Right lobe of liver (tissue), 4 donors: ENCODE data around the gene TMEM81.

Experiments used
- POLR2A ChIP-seq: fragments of 450-650 bp; IDR thresholded peaks from one replicate; pipeline ENCODE4 v1.6.1; 2017; ENCODE audit warnings: antibody characterized with exemption, mild to moderate bottlenecking
- TF ChIP-seq, protein P1 (sequence below), 4 donors: fragments of 200-600 bp in 3 of 4; fragments of 450-650 bp in 1 of 4; IDR thresholded peaks; one replicate each; pipeline versions ENCODE4 v1.5.1 to v1.8.0; 2016 to 2022; ENCODE audit warnings: antibody characterized with exemption in 4 of 4, mild to moderate bottlenecking in 2 of 4
- donor health status: DM: no; HTN: no; CAD: no.
- donor health status: DM: no; HTN: no; CAD: no.
- donor health status: DM: no; HTN: yes; CAD: no.

DNA sequence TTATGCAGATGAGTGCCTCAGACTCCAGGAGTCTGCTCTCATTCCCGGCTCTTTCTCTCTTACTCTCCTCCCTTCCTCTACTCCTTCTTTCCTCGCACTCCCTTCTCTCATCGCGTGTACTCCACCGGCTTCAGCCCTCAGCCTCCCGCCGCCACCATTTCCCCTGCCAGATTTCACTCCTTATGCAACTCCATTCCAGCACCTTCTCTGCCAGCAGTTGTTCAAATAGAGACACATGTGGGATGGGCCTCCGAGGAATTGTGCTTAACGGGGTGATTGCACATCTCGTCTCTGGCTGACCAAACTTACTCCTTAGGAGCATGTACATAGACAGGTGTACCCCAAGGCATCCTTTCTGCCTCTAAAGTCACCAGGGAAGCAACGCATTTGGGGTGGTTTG, 39.1 kb downstream of the TMEM81 start:
- TF ChIP-seq, protein P1, sequence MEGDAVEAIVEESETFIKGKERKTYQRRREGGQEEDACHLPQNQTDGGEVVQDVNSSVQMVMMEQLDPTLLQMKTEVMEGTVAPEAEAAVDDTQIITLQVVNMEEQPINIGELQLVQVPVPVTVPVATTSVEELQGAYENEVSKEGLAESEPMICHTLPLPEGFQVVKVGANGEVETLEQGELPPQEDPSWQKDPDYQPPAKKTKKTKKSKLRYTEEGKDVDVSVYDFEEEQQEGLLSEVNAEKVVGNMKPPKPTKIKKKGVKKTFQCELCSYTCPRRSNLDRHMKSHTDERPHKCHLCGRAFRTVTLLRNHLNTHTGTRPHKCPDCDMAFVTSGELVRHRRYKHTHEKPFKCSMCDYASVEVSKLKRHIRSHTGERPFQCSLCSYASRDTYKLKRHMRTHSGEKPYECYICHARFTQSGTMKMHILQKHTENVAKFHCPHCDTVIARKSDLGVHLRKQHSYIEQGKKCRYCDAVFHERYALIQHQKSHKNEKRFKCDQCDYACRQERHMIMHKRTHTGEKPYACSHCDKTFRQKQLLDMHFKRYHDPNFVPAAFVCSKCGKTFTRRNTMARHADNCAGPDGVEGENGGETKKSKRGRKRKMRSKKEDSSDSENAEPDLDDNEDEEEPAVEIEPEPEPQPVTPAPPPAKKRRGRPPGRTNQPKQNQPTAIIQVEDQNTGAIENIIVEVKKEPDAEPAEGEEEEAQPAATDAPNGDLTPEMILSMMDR (IDR thresholded peaks at IDR 0.05): no peak
- no peak for TF ChIP-seq POLR2A
